OCI-LY7 (cell line): ENCODE results near the gene ENAH.

ENCODE experiments used
- EZH2phosphoT487 ChIP-seq: fragments of 200-600 bp; sonication (generic); IDR thresholded peaks from 2 replicates; pipeline ENCODE4 v1.6.1; 2018; ENCODE audit warnings: low read depth, borderline replicate concordance, mild to moderate bottlenecking, mixed run types, antibody characterized with exemption, low read length, moderate library complexity, mixed read lengths
- TF ChIP-seq, protein P1 (sequence below): fragments of 200-600 bp; sonication (generic); conservative IDR thresholded peaks from 2 replicates; pipeline ENCODE4 v1.5.1; 2014; ENCODE audit warnings: mild to moderate bottlenecking, antibody characterized with exemption, low read length, moderate library complexity, mixed read lengths

GRCh38 chr1:225695578-225696337, 42.8 kb upstream of the ENAH start:
- TF ChIP-seq, protein P1, sequence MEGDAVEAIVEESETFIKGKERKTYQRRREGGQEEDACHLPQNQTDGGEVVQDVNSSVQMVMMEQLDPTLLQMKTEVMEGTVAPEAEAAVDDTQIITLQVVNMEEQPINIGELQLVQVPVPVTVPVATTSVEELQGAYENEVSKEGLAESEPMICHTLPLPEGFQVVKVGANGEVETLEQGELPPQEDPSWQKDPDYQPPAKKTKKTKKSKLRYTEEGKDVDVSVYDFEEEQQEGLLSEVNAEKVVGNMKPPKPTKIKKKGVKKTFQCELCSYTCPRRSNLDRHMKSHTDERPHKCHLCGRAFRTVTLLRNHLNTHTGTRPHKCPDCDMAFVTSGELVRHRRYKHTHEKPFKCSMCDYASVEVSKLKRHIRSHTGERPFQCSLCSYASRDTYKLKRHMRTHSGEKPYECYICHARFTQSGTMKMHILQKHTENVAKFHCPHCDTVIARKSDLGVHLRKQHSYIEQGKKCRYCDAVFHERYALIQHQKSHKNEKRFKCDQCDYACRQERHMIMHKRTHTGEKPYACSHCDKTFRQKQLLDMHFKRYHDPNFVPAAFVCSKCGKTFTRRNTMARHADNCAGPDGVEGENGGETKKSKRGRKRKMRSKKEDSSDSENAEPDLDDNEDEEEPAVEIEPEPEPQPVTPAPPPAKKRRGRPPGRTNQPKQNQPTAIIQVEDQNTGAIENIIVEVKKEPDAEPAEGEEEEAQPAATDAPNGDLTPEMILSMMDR = no peak
- TF ChIP-seq EZH2phosphoT487 = no peak
